SU-DHL-6 (cell line): Measurements from ENCODE around the gene TARP.

Experiments used
- EZH2phosphoT487 ChIP-seq: fragments of 200-600 bp; sonication (generic), shearing (Covaris generic); conservative IDR thresholded peaks from 2 replicates; pipeline ENCODE4 v1.6.1; 2018; ENCODE audit warnings: mild to moderate bottlenecking, antibody characterized with exemption, low read length, moderate library complexity, mixed read lengths
- TF ChIP-seq, protein P1 (sequence below): fragments of 200-600 bp; sonication (generic); IDR thresholded peaks from one replicate; pipeline ENCODE4 v1.5.1; 2017; ENCODE audit warnings: antibody characterized with exemption, mild to moderate bottlenecking, low read length, moderate library complexity; ENCODE audit not compliant: insufficient read depth, poor library complexity, severe bottlenecking

GRCh38 chr7:38312821-38313220 is 39.4 kb upstream of the TARP start:
- TF ChIP-seq, protein P1, sequence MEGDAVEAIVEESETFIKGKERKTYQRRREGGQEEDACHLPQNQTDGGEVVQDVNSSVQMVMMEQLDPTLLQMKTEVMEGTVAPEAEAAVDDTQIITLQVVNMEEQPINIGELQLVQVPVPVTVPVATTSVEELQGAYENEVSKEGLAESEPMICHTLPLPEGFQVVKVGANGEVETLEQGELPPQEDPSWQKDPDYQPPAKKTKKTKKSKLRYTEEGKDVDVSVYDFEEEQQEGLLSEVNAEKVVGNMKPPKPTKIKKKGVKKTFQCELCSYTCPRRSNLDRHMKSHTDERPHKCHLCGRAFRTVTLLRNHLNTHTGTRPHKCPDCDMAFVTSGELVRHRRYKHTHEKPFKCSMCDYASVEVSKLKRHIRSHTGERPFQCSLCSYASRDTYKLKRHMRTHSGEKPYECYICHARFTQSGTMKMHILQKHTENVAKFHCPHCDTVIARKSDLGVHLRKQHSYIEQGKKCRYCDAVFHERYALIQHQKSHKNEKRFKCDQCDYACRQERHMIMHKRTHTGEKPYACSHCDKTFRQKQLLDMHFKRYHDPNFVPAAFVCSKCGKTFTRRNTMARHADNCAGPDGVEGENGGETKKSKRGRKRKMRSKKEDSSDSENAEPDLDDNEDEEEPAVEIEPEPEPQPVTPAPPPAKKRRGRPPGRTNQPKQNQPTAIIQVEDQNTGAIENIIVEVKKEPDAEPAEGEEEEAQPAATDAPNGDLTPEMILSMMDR, result no peak
- no peak for TF ChIP-seq EZH2phosphoT487
